Stimulated activated CD8-positive, alpha-beta memory T cell treated with anti-CD3 and anti-CD28 coated beads, Interleukin-15, amount 100 ng/mL, for 24 hours (primary cell): ENCODE data around the gene CMTM5.

Source experiments
- DNase-seq: peaks from one replicate; pipeline ENCODE4 v3.0.0-alpha.2; 2020; ENCODE audit warnings: low read depth

CMTM5 gene

DNA sequence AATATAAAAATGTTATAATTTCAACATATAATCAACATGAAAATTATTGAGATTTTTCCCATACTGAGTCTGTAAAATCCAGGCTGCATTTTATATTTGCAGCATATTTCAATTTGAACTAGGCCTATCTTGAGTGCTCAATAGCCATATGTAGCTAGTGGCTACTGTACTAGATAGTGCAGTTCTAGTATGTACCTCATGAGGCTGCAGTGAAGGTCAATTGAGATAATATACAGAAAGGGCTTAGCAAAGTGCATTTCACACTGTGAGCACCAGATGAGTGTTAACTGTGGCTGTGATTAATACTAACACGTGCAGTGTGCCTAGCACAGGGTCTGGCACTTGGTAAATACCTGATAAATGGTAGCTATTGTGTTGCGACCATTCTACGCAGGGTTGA, 18.8 kb upstream of the CMTM5 start:
- no peak for DNase-seq

DNA sequence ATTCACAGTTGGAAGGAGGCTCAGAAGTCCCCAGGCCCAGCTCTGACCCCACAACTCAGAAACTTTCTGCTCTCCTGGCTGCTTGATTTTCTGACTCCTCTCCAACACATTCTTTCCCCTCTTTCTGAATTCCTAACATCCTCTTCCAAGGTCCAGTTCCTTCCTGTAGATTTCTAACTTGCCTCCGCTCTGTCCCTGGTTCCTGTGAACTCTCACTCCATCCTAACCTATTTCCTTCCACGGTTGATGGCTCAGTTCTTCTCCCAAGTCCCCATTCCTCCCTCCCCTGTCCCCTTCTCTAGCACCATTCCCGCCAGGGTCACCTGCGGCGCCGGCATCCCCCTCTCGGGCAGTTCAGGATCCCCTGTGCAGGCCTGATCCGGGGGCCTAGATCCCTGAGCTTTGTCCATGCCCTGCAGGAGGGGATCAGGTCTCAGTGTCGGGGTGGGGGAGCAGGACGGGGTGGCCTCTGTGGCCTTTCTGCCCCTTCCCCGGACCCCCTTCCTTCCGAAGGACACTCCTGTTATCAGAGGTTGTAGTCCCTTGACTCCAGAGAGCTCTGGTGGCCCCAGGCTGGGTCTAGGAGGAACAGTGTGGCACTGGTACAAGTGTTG, 18.2 kb upstream of the CMTM5 start:
- no peak for DNase-seq

DNA sequence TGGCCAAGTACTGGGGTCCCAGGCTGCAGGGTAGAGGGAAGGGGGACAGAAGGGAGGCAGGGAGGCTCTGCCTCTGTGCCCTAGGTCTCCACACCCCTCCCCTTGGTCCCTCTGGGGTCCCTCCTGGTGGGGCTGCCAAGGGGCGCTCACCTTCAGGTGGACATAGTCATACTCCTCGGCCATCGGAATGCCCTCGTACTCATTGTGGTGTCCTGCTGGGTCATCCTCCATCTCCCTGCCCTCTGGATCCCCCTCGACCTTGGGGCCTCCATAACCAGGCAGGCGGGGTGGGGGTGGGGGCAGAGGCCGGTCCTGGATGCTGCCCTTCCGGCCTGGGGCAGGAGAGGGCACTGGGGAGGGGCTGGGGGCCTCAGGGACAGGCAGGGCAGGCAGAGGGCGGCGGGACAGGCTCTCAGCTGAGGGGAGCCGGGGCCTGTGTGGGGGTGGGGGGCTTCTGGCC, 17.6 kb upstream of the CMTM5 start:
- DNase-seq, result no peak

- no peak for DNase-seq
Measured at GRCh38 chr14:23359722-23360447, 17.0 kb upstream of the CMTM5 start.

- no peak for DNase-seq
Measured at GRCh38 chr14:23360496-23360895, 16.4 kb upstream of the CMTM5 start.

- no peak for DNase-seq
Measured at GRCh38 chr14:23361320-23361719, 15.5 kb upstream of the CMTM5 start.

- DNase-seq, result no peak
Measured at GRCh38 chr14:23361763-23362162, 15.1 kb upstream of the CMTM5 start.

- DNase-seq, result no peak
Measured at GRCh38 chr14:23362200-23362599, 14.6 kb upstream of the CMTM5 start.

- no peak for DNase-seq
Measured at GRCh38 chr14:23364164-23365035, 12.4 kb upstream of the CMTM5 start.

DNA sequence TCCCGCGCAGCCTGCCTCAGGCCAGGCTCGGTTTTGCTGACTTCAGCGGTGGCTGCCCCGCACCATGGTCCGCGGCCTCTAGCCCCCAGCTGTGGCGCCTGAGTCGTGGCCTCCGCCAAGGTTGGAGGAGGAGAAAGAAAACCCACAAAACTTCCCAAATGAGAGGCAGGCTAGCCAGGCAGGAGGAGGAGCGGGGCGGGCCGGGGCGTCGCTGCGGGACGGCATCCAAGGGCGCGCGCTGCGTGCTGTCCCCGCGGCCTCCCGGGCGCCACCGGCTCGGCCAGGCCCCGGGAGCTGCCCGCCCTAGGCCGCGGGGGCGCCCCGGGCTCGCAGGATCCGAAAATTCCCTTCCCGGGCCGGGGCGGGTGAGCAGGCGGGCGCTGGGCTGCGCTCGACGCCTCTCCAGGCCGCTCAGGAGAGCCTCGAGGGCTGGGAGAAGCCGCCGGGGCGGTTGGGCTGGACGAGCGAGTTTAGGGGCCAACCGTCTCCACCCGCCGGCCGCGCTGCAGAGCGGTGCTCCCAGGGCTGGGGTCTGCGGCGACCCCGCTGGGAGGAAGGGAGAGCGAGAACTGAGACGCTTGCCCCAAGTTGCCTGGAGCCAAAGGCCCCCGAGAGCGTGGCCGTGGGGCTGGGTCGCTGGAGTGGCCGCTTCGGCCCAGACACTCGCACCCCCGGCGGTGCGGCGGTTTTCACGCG, 11.7 kb upstream of the CMTM5 start, which contains the start of gene EFS:
Gene EFS (minus strand): TSS at position 137 of the 696 bp plus-strand sequence. CDS start 147 bp downstream, outside the sequence.
- DNase-seq, result no peak

- DNase-seq, result no peak
Measured at GRCh38 chr14:23365732-23366425, 11.0 kb upstream of the CMTM5 start.

GRCh38 chr14:23366426-23366921, 10.4 kb upstream of the CMTM5 start:
- DNase-seq, result no peak

GRCh38 chr14:23370221-23370620, 6.6 kb upstream of the CMTM5 start:
- no peak for DNase-seq

- no peak for DNase-seq
Measured at GRCh38 chr14:23371865-23372264, 5.0 kb upstream of the CMTM5 start.

GRCh38 chr14:23372509-23372908, 4.3 kb upstream of the CMTM5 start, which contains the start of gene IL25:
IL25 (plus strand) TSS chr14:23372809.
- no peak for DNase-seq

GRCh38 chr14:23373041-23373440, 3.8 kb upstream of the CMTM5 start:
- DNase-seq, result no peak

- DNase-seq, result no peak
Measured at GRCh38 chr14:23375527-23376251, 1.2 kb upstream of the CMTM5 start.

- no peak for DNase-seq
Measured at GRCh38 chr14:23377198-23377550, 328 bp downstream of the CMTM5 start.

GRCh38 chr14:23377573-23378563, 1.0 kb downstream of the CMTM5 start:
- no peak for DNase-seq
